SJSA1 (cell line): ENCODE data around the gene PRLH. TPM values are rescaled to one million over a fixed set of nuclear protein-coding genes. Genes with fewer than 3 reads are reported as not detected.

Experiments
- DNase-seq, 2 experiments: peaks; one replicate each; pipeline ENCODE4 v3.0.0-alpha.2; 2015 to 2020; ENCODE audit warnings: low spot score in 2 of 2, low read depth in 1 of 2
- H3K27ac ChIP-seq: fragments of 250-450 bp; sonication (Bioruptor Pico); 2 replicates; pipeline ENCODE4 v1.5.1; 2020; ENCODE audit warnings: mild to moderate bottlenecking, moderate library complexity
- H3K27me3 ChIP-seq: fragments of 250-450 bp; sonication (Bioruptor Pico); replicated peaks from 2 replicates; pipeline ENCODE4 v1.5.1; 2020; ENCODE audit warnings: mild to moderate bottlenecking, moderate library complexity
- H3K36me3 ChIP-seq: fragments of 250-450 bp; sonication (Bioruptor Pico); 2 replicates; pipeline ENCODE4 v1.5.1; 2020; ENCODE audit warnings: mild to moderate bottlenecking
- H3K4me1 ChIP-seq: fragments of 250-450 bp; sonication (Bioruptor Pico); replicated peaks from 2 replicates; pipeline ENCODE4 v1.6.1; 2021; ENCODE audit warnings: mild to moderate bottlenecking
- H3K4me3 ChIP-seq: fragments of 250-450 bp; sonication (Bioruptor Pico); 2 replicates; pipeline ENCODE4 v1.5.1; 2020; ENCODE audit warnings: mild to moderate bottlenecking
- H3K9me3 ChIP-seq: fragments of 250-450 bp; sonication (Bioruptor Pico); replicated peaks from 2 replicates; pipeline ENCODE4 v1.5.1; 2020; ENCODE audit warnings: mild to moderate bottlenecking
- total RNA-seq: library from RNA; depleted of rRNA; stranded (reverse); fragments of >200 nt; shearing (Covaris generic); gene quantifications from 2 replicates; pipeline ENCODE4 v1.2.3, GENCODE V29; 2014

PRLH gene
- total RNA-seq, 1 experiment from 2014 or later = not detected

GRCh38 chr2:237546876-237547395 is 19.4 kb upstream of the PRLH start:
- Histone ChIP-seq H3K27me3 (no peaks in the 10 kb centered on the region), H3K9me3 (no peaks in the 10 kb centered on the region), H3K4me3 (no peak overlapping the region), H3K4me1 (0 out of 2 replicates have a peak, but pooled peaks cover 4% of the 10 kb centered on the region), H3K36me3 (no peaks in the 10 kb centered on the region), H3K27ac (no peak overlapping the region)
- DNase-seq = no peak

GRCh38 chr2:237547841-237548416 is 18.4 kb upstream of the PRLH start:
- Histone ChIP-seq H3K4me1 (0 out of 2 replicates have a peak, but pooled peaks cover 4% of the 10 kb centered on the region), H3K4me3 (no peak overlapping the region), H3K27me3 (no peaks in the 10 kb centered on the region), H3K27ac (no peak overlapping the region), H3K36me3 (no peaks in the 10 kb centered on the region), H3K9me3 (no peaks in the 10 kb centered on the region)
- no peak for DNase-seq

GRCh38 chr2:237549216-237549615 is 17.2 kb upstream of the PRLH start:
- no peak overlapping the region for H3K27ac ChIP-seq
- H3K36me3 ChIP-seq = no peaks in the 10 kb centered on the region
- H3K4me3 ChIP-seq = no peak overlapping the region
- no peaks in the 10 kb centered on the region for H3K27me3 ChIP-seq
- 0 out of 2 replicates have a peak, but pooled peaks cover 4% of the 10 kb centered on the region for H3K4me1 ChIP-seq
- 0 out of 2 replicates have a peak, but pooled peaks cover 3% of the 10 kb centered on the region for H3K9me3 ChIP-seq
- no peak for DNase-seq

GRCh38 chr2:237549643-237550415 is 16.5 kb upstream of the PRLH start:
- no peak for DNase-seq
- H3K27ac ChIP-seq = no peak overlapping the region
- H3K4me3 ChIP-seq = no peak overlapping the region
- H3K4me1 ChIP-seq = 0 out of 2 replicates have a peak, but pooled peaks cover 4% of the 10 kb centered on the region
- no peaks in the 10 kb centered on the region for H3K27me3 ChIP-seq
- no peaks in the 10 kb centered on the region for H3K36me3 ChIP-seq
- 0 out of 2 replicates have a peak, but pooled peaks cover 3% of the 10 kb centered on the region for H3K9me3 ChIP-seq

- no peak for DNase-seq
- Histone ChIP-seq H3K36me3 (no peaks in the 10 kb centered on the region), H3K27ac (no peak overlapping the region), H3K4me3 (no peak overlapping the region), H3K9me3 (peaks cover 13% of the 10 kb centered on the region), H3K27me3 (no peaks in the 10 kb centered on the region), H3K4me1 (0 out of 2 replicates have a peak, but pooled peaks cover 4% of the 10 kb centered on the region)
Measured at GRCh38 chr2:237551071-237551574, 15.3 kb upstream of the PRLH start.

GRCh38 chr2:237552908-237553307 is 13.5 kb upstream of the PRLH start:
- H3K9me3 ChIP-seq = peaks cover 19% of the 10 kb centered on the region
- no peak overlapping the region for H3K4me3 ChIP-seq
- no peak overlapping the region for H3K27ac ChIP-seq
- 0 out of 2 replicates have a peak, but pooled peaks cover 2% of the 10 kb centered on the region for H3K4me1 ChIP-seq
- 0 out of 2 replicates have a peak, but pooled peaks cover 3% of the 10 kb centered on the region for H3K27me3 ChIP-seq
- DNase-seq = no peak
- no peaks in the 10 kb centered on the region for H3K36me3 ChIP-seq

- no peaks in the 10 kb centered on the region for H3K36me3 ChIP-seq
Measured at GRCh38 chr2:237553948-237554347, 12.4 kb upstream of the PRLH start.

GRCh38 chr2:237555560-237555959 is 10.8 kb upstream of the PRLH start:
- no peak overlapping the region for H3K27ac ChIP-seq
- peaks cover 19% of the 10 kb centered on the region for H3K9me3 ChIP-seq
- no peak for DNase-seq
- H3K36me3 ChIP-seq = no peaks in the 10 kb centered on the region
- H3K4me1 ChIP-seq = no peaks in the 10 kb centered on the region
- H3K4me3 ChIP-seq = no peak overlapping the region
- 0 out of 2 replicates have a peak, but pooled peaks cover 6% of the 10 kb centered on the region for H3K27me3 ChIP-seq

More at GRCh38 chr2:237553948-237554347, 12.4 kb upstream of the PRLH start:
- no peaks in the 10 kb centered on the region for H3K4me1 ChIP-seq
- 0 out of 2 replicates have a peak, but pooled peaks cover 3% of the 10 kb centered on the region for H3K27me3 ChIP-seq
- peaks cover 19% of the 10 kb centered on the region for H3K9me3 ChIP-seq
- no peak overlapping the region for H3K4me3 ChIP-seq
- H3K27ac ChIP-seq = no peak overlapping the region
- DNase-seq = no peak

GRCh38 chr2:237556773-237557632 is 9.4 kb upstream of the PRLH start:
- no peak overlapping the region for H3K4me3 ChIP-seq
- peaks cover 19% of the 10 kb centered on the region for H3K9me3 ChIP-seq
- no peak for DNase-seq
- H3K36me3 ChIP-seq = no peaks in the 10 kb centered on the region
- 0 out of 2 replicates have a peak, but pooled peaks cover 6% of the 10 kb centered on the region for H3K27me3 ChIP-seq
- no peaks in the 10 kb centered on the region for H3K4me1 ChIP-seq
- H3K27ac ChIP-seq = no peak overlapping the region

- Histone ChIP-seq H3K9me3 (peaks cover 19% of the 10 kb centered on the region), H3K27me3 (0 out of 2 replicates have a peak, but pooled peaks cover 6% of the 10 kb centered on the region), H3K36me3 (no peaks in the 10 kb centered on the region), H3K4me3 (no peak overlapping the region), H3K27ac (no peak overlapping the region), H3K4me1 (no peaks in the 10 kb centered on the region)
- no peak for DNase-seq
Measured at GRCh38 chr2:237557633-237558015, 8.8 kb upstream of the PRLH start.

- Histone ChIP-seq H3K9me3 (peaks cover 16% of the 10 kb centered on the region), H3K36me3 (no peaks in the 10 kb centered on the region), H3K27ac (no peak overlapping the region), H3K4me3 (no peak overlapping the region), H3K27me3 (0 out of 2 replicates have a peak, but pooled peaks cover 6% of the 10 kb centered on the region), H3K4me1 (no peaks in the 10 kb centered on the region)
- DNase-seq = no peak
Measured at GRCh38 chr2:237558961-237559641, 7.3 kb upstream of the PRLH start.

- Histone ChIP-seq H3K27ac (no peak overlapping the region), H3K36me3 (no peaks in the 10 kb centered on the region), H3K9me3 (peaks cover 6% of the 10 kb centered on the region; the same call in 1 of the 2 replicates), H3K4me1 (no peaks in the 10 kb centered on the region), H3K27me3 (0 out of 2 replicates have a peak, but pooled peaks cover 6% of the 10 kb centered on the region), H3K4me3 (no peak overlapping the region)
- no peak for DNase-seq
Measured at GRCh38 chr2:237561221-237561620, 5.2 kb upstream of the PRLH start.
